ENCODE results near the gene OR5H1.
"Not testable (repeated sequence)": the region's sequence is repeated elsewhere in the genome, so short reads cannot be mapped to it uniquely, and the experiment has no call there.

Gene OR5H1

GRCh38 chr3:98147179-98147578 lies 16.7 kb downstream of the OR5H1 start, which contains the start of gene OR5H14:
Gene OR5H14, plus strand, starts transcription at chr3:98147479. Its CDS starts 1,907 bp downstream, at chr3:98149386.
- no peaks in the 10 kb centered on the region for H3K9me3 Mint-ChIP-seq
- no peak for TF ChIP-seq CTCF (IDR thresholded peaks at IDR 0.05)
- H3K36me3 Mint-ChIP-seq (ENCODE audit: low read depth): no peaks in the 10 kb centered on the region
- H3K27me3 Mint-ChIP-seq (ENCODE audit: low read depth, poor library complexity): peaks cover 5% of the 10 kb centered on the region
- DNase-seq: no peak
- no peaks in the 10 kb centered on the region for H3K4me1 Mint-ChIP-seq
- no peak within 1 kb of the TSS for H3K27ac Mint-ChIP-seq
- no peak within 1 kb of the TSS for H3K4me3 Mint-ChIP-seq

DNA sequence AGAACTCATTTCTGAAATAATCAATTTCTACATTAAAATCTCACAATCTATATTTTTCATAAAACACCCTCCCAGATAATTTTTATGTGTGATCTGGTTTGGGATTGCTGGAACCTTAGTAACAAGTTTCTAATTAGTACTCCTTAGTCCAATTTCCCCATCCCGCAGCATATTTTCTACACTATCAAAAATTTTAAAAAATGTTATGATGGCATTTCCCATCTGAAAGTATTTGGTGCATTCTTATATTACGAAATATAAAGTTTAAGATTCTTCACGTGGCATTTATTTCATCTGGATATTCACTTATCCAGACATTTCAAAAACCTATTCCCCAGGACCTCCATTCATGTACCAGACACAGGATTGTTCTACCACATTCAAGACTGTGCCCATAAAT lies 18.2 kb downstream of the OR5H1 start:
- no peaks in the 10 kb centered on the region for H3K4me1 Mint-ChIP-seq
- no peak overlapping the region for H3K27ac Mint-ChIP-seq
- TF ChIP-seq CTCF (IDR thresholded peaks at IDR 0.05): no peak
- H3K36me3 Mint-ChIP-seq (ENCODE audit: low read depth): no peaks in the 10 kb centered on the region
- DNase-seq: no peak
- no peak overlapping the region for H3K4me3 Mint-ChIP-seq
- no peaks in the 10 kb centered on the region for H3K27me3 Mint-ChIP-seq (ENCODE audit: low read depth, poor library complexity)
- no peaks in the 10 kb centered on the region for H3K9me3 Mint-ChIP-seq

- H3K4me1 Mint-ChIP-seq; H3K4me3 Mint-ChIP-seq; DNase-seq; H3K27ac Mint-ChIP-seq; H3K36me3 Mint-ChIP-seq (ENCODE audit: low read depth); H3K9me3 Mint-ChIP-seq; H3K27me3 Mint-ChIP-seq (ENCODE audit: low read depth, poor library complexity): not testable (repeated sequence)
Measured at GRCh38 chr3:98149456-98149855, 18.9 kb downstream of the OR5H1 start.

DNA sequence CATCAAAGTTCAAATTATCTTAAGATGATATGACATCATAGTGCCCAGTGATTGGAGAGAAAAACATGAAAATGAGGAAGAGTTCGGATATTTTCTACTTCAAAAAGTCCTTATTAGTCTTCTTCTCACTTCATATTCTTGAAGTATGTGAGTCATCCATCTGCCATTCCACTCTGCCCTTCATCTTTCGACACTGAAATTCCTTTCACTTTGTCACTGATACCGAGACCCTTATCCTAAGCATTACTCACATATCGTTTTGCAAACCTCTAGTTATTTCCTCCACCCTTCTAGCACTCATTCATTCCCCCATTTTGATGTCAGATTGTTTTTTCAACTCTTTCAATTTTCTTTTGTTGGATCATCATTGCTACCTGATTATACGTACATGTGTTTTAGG lies 20.7 kb downstream of the OR5H1 start:
- H3K36me3 Mint-ChIP-seq (ENCODE audit: low read depth): no peaks in the 10 kb centered on the region
- no peak overlapping the region for H3K4me3 Mint-ChIP-seq
- no peak overlapping the region for H3K27ac Mint-ChIP-seq
- H3K4me1 Mint-ChIP-seq: no peaks in the 10 kb centered on the region
- H3K27me3 Mint-ChIP-seq (ENCODE audit: low read depth, poor library complexity): no peaks in the 10 kb centered on the region
- no peaks in the 10 kb centered on the region for H3K9me3 Mint-ChIP-seq
- no peak for TF ChIP-seq CTCF (IDR thresholded peaks at IDR 0.05)
- no peak for DNase-seq

DNA sequence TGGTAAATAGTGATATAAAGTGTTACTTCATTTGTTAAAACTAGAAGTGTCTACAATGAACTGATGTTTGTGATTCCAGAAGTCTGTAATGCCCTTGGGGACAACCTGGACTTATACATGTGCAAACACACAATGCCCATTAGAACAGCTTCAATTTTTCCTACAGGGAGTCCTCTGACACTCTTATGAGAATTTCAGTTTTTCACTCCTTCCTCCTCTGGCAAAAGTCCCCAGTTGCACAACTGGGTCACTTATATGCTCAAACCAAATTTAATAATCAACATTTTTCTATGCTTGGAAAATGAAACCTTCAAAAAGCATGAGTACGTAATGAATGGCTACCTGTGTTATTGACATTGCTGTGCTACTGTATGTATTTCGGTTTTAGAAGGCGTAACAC lies 35.9 kb downstream of the OR5H1 start, which contains the start of gene OR5H15:
OR5H15 (plus strand) TSS at position 301 of the 400 bp plus-strand sequence. CDS start 2,004 bp downstream, outside the sequence.
- DNase-seq: no peak
- Mint-ChIP-seq H3K9me3 (no peaks in the 10 kb centered on the region), H3K36me3 (ENCODE audit: low read depth) (no peaks in the 10 kb centered on the region), H3K4me3 (no peak within 1 kb of the TSS), H3K4me1 (no peaks in the 10 kb centered on the region), H3K27me3 (ENCODE audit: low read depth, poor library complexity) (no peaks in the 10 kb centered on the region), H3K27ac (no peak within 1 kb of the TSS)
- TF ChIP-seq CTCF (IDR thresholded peaks at IDR 0.05): no peak

DNA sequence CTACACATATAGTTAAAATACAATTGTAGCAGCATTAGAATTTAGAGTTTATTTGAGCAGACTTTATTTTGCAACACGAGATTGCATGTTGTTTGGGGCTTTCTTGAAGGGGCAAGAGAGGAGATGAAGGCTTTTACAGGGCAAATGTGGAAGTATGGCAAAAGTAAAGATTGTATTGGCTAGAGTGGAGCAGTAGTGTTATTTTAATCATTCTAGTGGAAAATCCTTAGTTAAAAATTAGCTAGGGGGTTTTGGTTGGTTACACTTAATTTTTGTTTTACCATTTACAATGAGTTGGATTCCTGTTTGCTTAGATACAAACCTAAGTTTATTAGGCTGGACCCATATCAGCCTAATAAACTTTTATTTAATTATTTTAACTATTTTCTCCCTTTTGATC lies 40.5 kb downstream of the OR5H1 start:
- Mint-ChIP-seq H3K9me3 (peaks cover 18% of the 10 kb centered on the region), H3K27ac (no peak overlapping the region), H3K27me3 (ENCODE audit: low read depth, poor library complexity) (no peaks in the 10 kb centered on the region), H3K4me1 (no peaks in the 10 kb centered on the region), H3K36me3 (ENCODE audit: low read depth) (no peaks in the 10 kb centered on the region), H3K4me3 (no peak overlapping the region)
- no peak for TF ChIP-seq CTCF (IDR thresholded peaks at IDR 0.05)
- no peak for DNase-seq
